Type B pancreatic cell (in vitro differentiated cells): ENCODE measurements around the gene FYB1. TPM values are rescaled to one million over a fixed set of nuclear protein-coding genes. Genes with fewer than 3 reads are reported as not detected.

Experiments used
- DNase-seq: peaks from one replicate; pipeline ENCODE4 v3.0.0; 2021; ENCODE audit warnings: mixed read lengths; ENCODE audit not compliant: unreplicated experiment; ENCODE audit errors: extremely low spot score
- H3K27ac Mint-ChIP-seq: 2 replicates; pipeline ENCODE4 v1.8.0; 2021; ENCODE audit warnings: mild to moderate bottlenecking, mixed read lengths
- H3K27me3 Mint-ChIP-seq: 2 replicates; pipeline ENCODE4 v1.8.0; 2021; ENCODE audit warnings: mixed read lengths
- H3K36me3 Mint-ChIP-seq: 2 replicates; pipeline ENCODE4 v1.8.0; 2021; ENCODE audit warnings: mixed read lengths
- H3K4me1 Mint-ChIP-seq: one replicate; pipeline ENCODE4 v1.8.0; 2021; ENCODE audit warnings: mixed read lengths; ENCODE audit not compliant: unreplicated experiment
- H3K4me3 Mint-ChIP-seq: 2 replicates; pipeline ENCODE4 v1.8.0; 2021; ENCODE audit warnings: mild to moderate bottlenecking, mixed read lengths
- H3K9me3 Mint-ChIP-seq: 2 replicates; pipeline ENCODE4 v1.8.0; 2021; ENCODE audit warnings: mixed read lengths
- CTCF ChIP-seq: fragments of 200-600 bp; sonication (generic); conservative IDR thresholded peaks from 2 replicates; pipeline ENCODE4 v1.5.0; 2021; ENCODE audit warnings: antibody characterized with exemption, mild to moderate bottlenecking
- total RNA-seq: library from RNA; stranded (reverse); gene quantifications from 2 replicates; pipeline ENCODE4 v1.2.1, GENCODE V29; 2021; ENCODE audit warnings: low replicate concordance

The FYB1 gene
- total RNA-seq, 1 donor from 2014 or later: 0.24 TPM

- H3K27ac Mint-ChIP-seq: no peak overlapping the region
- no peak for TF ChIP-seq CTCF
- H3K9me3 Mint-ChIP-seq: no peaks in the 10 kb centered on the region
- no peaks in the 10 kb centered on the region for H3K4me1 Mint-ChIP-seq
- no peak overlapping the region for H3K4me3 Mint-ChIP-seq
- H3K36me3 Mint-ChIP-seq: no peaks in the 10 kb centered on the region
- H3K27me3 Mint-ChIP-seq: no peaks in the 10 kb centered on the region
- no peak for DNase-seq
Observed at GRCh38 chr5:39146831-39147540, 72.4 kb downstream of the FYB1 start.

DNA sequence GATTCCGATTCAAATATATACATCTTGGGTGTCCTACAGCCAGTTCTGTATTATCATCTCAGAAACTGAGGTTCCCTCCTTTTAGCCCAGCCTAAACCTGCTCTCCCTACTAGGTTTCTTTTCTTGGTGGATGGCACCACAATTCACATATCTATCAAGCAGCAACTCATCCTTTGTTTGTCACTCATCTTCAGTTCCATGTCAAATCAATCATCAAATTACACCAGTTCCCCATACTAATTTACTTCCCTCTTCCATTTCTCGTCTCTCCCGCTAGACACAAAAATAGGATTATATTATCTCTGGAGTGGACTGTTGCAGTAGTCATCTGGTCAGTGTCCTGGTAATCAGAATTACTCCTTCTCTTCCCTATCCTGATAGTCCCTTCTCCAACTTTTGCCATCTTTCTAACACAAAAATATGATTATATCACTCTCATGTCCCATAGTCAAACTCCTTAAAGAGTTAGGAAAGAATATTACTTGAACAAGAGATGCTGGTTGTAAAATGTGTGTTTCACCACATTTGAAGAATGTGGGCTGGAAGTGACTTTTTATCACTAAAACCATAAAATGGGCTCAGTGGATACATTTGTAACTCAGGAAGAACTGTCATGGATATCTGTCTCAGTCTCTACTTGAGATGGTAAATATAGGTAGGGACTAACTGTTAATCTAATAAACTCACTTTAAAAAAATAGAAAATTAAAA lies 76.1 kb downstream of the FYB1 start:
- Mint-ChIP-seq H3K4me1 (no peaks in the 10 kb centered on the region), H3K36me3 (no peaks in the 10 kb centered on the region), H3K27me3 (no peaks in the 10 kb centered on the region), H3K4me3 (no peak overlapping the region), H3K9me3 (no peaks in the 10 kb centered on the region), H3K27ac (no peak overlapping the region)
- TF ChIP-seq CTCF: no peak
- no peak for DNase-seq

DNA sequence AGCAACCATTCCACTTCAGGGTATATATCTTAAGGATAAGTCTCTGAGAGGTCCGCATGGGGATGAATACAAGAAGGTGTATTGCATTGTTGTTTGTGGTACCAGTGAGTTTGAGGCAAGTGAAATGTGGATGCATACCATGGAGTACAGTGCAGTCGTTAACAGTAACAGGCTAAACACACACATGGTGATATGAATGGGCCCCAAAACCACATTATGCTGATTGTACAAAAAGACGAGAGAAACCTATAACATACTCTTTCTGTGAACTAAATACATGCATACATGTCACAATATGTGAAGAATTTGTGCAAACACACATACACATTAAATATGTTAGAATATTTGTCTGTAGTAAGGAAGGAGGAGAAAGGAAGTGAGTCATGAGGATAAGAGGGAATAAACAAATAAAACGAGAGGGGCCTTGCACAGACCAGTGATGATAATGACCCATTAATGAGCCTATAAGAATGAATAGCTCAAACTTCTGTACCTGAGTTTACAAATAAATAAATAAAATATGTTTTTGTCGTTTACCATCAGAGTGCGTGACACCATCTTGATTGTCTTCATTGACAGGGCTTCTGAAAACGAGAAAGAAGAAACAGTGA lies 78.7 kb downstream of the FYB1 start:
- Mint-ChIP-seq H3K9me3 (no peaks in the 10 kb centered on the region), H3K4me3 (no peak overlapping the region), H3K36me3 (no peaks in the 10 kb centered on the region), H3K27ac (no peak overlapping the region), H3K27me3 (no peaks in the 10 kb centered on the region), H3K4me1 (no peaks in the 10 kb centered on the region)
- no peak for TF ChIP-seq CTCF
- DNase-seq: no peak

- H3K36me3 Mint-ChIP-seq: no peaks in the 10 kb centered on the region
- no peak for TF ChIP-seq CTCF
- no peak overlapping the region for H3K27ac Mint-ChIP-seq
- H3K9me3 Mint-ChIP-seq: no peaks in the 10 kb centered on the region
- no peak for DNase-seq
- no peaks in the 10 kb centered on the region for H3K27me3 Mint-ChIP-seq
- no peaks in the 10 kb centered on the region for H3K4me1 Mint-ChIP-seq
- H3K4me3 Mint-ChIP-seq: no peak overlapping the region
Observed at GRCh38 chr5:39138892-39139291, 80.5 kb downstream of the FYB1 start.

DNA sequence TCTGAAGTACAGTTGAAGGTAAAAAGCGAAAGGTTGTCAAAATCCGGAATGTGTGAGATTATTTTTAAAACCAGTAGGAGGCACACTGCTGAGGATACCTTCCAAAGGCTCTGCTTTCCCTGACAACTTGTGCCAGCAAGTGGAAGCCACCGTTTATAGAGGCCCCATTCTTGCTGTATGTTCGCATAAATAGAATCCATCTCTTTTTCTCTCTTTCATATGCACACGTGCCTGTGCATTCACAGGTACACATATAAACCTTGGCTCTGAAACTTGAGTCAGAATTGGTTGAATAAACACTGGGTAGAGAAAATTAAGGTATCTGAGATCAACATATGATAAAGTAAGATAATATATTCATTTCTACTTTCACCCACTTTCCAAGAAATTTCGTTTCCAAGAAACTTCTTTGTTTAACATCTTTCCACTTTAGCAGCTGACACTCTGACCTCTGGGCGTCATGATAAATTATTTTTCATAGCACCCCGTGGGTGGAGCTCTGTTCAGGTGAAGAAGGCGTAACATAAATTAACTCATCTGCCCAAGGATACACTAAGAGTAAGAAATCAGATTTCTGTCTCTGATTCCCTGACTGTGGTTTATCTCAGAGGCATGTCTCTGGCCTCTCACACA lies 81.4 kb downstream of the FYB1 start:
- H3K9me3 Mint-ChIP-seq: no peaks in the 10 kb centered on the region
- TF ChIP-seq CTCF: peak; percentile 35
- H3K4me3 Mint-ChIP-seq: no peak overlapping the region
- no peaks in the 10 kb centered on the region for H3K36me3 Mint-ChIP-seq
- no peaks in the 10 kb centered on the region for H3K27me3 Mint-ChIP-seq
- H3K27ac Mint-ChIP-seq: no peak overlapping the region
- H3K4me1 Mint-ChIP-seq: no peaks in the 10 kb centered on the region
- no peak for DNase-seq
